RWPE1 (cell line): ENCODE data around the gene SORCS1.

ENCODE experiments used
- CTCF ChIA-PET: fragments of 350-600 bp; sonication (Branson Sonifier 250); formaldehyde crosslinking; extraction: SDS; loops from one replicate; lab custom pipeline; 2021; lab: Yijun Ruan, JAX
- POLR2A ChIA-PET: fragments of 400-600 bp; formaldehyde crosslinking; extraction: SDS; loops from one replicate; lab custom pipeline; 2020; ENCODE audit warnings: antibody characterized with exemption; ENCODE audit not compliant: low non-redundant PET; lab: Yijun Ruan, JAX
- DNase-seq: peaks from one replicate; pipeline ENCODE4 v3.0.0; 2012; ENCODE audit warnings: low spot score
- H3K27ac ChIP-seq: fragments of 450-650 bp; 2 replicates; pipeline ENCODE4 v1.5.1; 2017
- CTCF ChIP-seq: fragments of 450-650 bp; conservative IDR thresholded peaks from 2 replicates; pipeline ENCODE4 v1.5.1; 2017; ENCODE audit warnings: low read depth, mild to moderate bottlenecking

Gene SORCS1

GRCh38 chr10:106804992-106805582 is 359.4 kb downstream of the SORCS1 start:
- no peak overlapping the region for H3K27ac ChIP-seq
- ChIA-PET POLR2A (no interaction called here), CTCF (interaction anchor here (0.6 kb wide), 1 partner anchor 22 kb away, joined by 3 read pairs; no protein-coding TSS in a partner anchor)
- TF ChIP-seq CTCF: no peak
- DNase-seq: no peak

- ChIA-PET CTCF (no interaction called here), POLR2A (no interaction called here)
- no peak overlapping the region for H3K27ac ChIP-seq
- TF ChIP-seq CTCF: no peak
- DNase-seq: no peak
Observed at GRCh38 chr10:106802949-106803348, 361.6 kb downstream of the SORCS1 start.

- no peak overlapping the region for H3K27ac ChIP-seq
- POLR2A ChIA-PET: no interaction called here
- no peak for TF ChIP-seq CTCF
- CTCF ChIA-PET: no interaction called here
- DNase-seq: no peak
Observed at GRCh38 chr10:106799776-106800175, 364.7 kb downstream of the SORCS1 start.

GRCh38 chr10:106795619-106796018 is 368.9 kb downstream of the SORCS1 start:
- DNase-seq: peak; percentile 26
- no peak overlapping the region for H3K27ac ChIP-seq
- peak; percentile 29 for TF ChIP-seq CTCF
- ChIA-PET CTCF (interaction anchor here (0.6 kb wide), 2 partner anchors 1031 to 1746 kb away, joined by 3 read pairs; no protein-coding TSS in a partner anchor), POLR2A (no interaction called here)

- no peak for DNase-seq
- no peak for TF ChIP-seq CTCF
- POLR2A ChIA-PET: no interaction called here
- H3K27ac ChIP-seq: no peak overlapping the region
- CTCF ChIA-PET: no interaction called here
Observed at GRCh38 chr10:106793617-106794016, 370.9 kb downstream of the SORCS1 start.

GRCh38 chr10:106789623-106790022 is 374.9 kb downstream of the SORCS1 start:
- DNase-seq: no peak
- POLR2A ChIA-PET: no interaction called here
- no peak for TF ChIP-seq CTCF
- CTCF ChIA-PET: no interaction called here
- H3K27ac ChIP-seq: no peak overlapping the region
